PC-9 (cell line): Measurements from ENCODE around the gene ITGAD.

Experiments
- CTCF ChIP-seq: fragments of 200-600 bp; sonication (generic); conservative IDR thresholded peaks from 2 replicates; pipeline ENCODE4 v1.6.1; 2017; ENCODE audit warnings: mixed run types, antibody characterized with exemption, mild to moderate bottlenecking, moderate library complexity
- EZH2 ChIP-seq: fragments of 200-600 bp; sonication (generic); IDR thresholded peaks from 2 replicates; pipeline ENCODE4 v1.8.0; 2017; ENCODE audit warnings: antibody characterized with exemption, low read depth

GRCh38 chr16:31363721-31364120, 29.4 kb upstream of the ITGAD start:
- TF ChIP-seq CTCF: no peak
- TF ChIP-seq EZH2: no peak
